GM19025 (cell line): Measurements from ENCODE around the gene RXRA.

Source experiments
- ATAC-seq: cut with Tn5 transposase; IDR thresholded peaks from one replicate; pipeline ENCODE4 v1.9.1; 2021; ENCODE audit warnings: mild to moderate bottlenecking, low read depth, moderate library complexity; ENCODE audit not compliant: unreplicated experiment

RXRA gene

GRCh38 chr9:134458207-134459108 is 132.2 kb downstream of the RXRA start:
- no peak for ATAC-seq

DNA sequence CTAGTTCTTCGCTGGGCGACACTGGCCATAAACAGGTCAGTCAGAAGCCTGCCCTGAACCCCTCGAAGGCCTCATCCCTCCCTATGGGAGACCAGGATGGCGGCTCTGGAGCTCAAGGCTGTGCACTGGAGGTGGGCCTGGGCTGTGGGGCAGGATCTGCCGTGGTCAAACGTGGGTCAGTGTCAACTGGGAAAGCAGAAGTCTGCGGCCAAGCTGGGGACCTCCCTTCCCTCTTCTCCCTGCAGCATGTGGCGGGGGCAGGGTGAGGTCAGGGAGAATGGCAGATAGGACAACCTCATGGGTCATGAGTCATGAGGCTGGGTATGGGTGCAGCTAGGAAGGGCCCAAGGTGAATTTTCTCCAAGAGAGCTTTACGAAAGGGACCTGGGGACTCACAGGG is 132.9 kb downstream of the RXRA start:
- ATAC-seq, result no peak

- ATAC-seq, result no peak
Observed at GRCh38 chr9:134459573-134459972, 133.3 kb downstream of the RXRA start.

- ATAC-seq, result no peak
Observed at GRCh38 chr9:134460206-134460605, 134.0 kb downstream of the RXRA start.

GRCh38 chr9:134460896-134461295 is 134.6 kb downstream of the RXRA start:
- ATAC-seq, result no peak

DNA sequence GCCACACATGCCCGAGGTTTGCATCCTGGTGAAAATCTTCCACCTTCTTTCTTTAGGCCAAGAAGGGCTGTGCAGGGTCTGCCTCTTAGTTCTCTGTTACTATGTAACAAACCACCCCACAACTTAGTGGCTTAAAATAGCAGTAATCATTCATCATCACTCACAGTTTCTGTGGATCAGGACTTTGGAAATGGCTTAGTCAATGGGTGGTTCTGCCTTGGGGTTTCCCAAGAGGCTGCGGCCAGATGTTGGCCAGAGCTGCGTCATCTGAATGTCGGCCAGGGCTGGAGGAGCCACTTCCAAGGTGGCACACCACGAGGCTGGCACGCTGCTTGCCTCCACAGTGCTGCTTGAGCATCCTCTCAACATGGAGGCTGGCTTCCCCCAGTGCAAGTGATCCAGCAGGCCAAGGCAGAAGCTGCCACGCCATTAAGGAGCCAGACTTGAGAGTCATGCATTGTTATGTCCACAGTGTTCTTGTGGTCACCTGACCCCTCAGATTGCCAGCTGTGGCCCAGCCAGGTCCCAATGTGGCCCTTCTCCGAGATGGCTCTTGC is 135.2 kb downstream of the RXRA start:
- no peak for ATAC-seq

DNA sequence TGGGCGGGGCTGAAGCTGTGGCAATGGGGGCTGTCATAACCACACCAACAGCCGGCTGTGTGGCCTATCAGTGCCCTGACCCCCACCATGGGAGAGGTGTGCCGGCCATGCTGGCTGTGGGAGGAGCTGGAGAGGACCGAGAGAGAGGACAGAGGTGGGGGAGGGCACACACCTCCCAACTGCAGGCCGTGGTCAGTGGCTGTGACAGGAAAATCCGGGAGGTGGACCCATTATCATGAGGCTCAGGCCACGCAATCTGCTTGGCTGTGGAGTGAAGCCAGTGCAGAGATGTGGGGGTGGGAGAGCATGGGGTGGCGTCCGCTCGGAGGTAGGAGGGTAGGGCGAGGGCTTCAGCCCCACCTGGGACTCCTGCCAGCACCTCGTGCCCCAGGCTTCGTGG is 136.1 kb downstream of the RXRA start:
- ATAC-seq, result no peak

- ATAC-seq, result no peak
Observed at GRCh38 chr9:134463280-134463679, 137.0 kb downstream of the RXRA start.

GRCh38 chr9:134466869-134467616 is 140.8 kb downstream of the RXRA start:
- no peak for ATAC-seq

DNA sequence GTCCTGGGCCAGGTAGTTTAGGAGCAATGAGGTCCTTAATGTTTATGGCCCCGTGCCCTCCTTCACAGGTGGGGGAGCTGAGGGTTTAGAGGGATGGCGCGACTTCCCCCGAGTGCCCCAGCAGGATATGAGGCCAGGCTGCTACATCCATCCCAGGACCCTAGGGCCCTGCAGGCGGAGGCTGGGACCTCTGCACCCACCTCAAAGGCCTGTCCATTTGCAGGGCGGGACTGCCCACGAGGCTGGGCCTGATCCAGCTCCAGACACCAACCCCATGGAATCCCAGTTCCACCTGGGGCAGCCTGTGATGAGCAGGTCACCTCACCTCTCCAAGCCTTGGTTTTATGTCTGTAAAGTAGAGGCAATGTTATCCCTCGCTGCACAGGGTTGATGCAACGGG is 142.1 kb downstream of the RXRA start:
- ATAC-seq, result no peak

DNA sequence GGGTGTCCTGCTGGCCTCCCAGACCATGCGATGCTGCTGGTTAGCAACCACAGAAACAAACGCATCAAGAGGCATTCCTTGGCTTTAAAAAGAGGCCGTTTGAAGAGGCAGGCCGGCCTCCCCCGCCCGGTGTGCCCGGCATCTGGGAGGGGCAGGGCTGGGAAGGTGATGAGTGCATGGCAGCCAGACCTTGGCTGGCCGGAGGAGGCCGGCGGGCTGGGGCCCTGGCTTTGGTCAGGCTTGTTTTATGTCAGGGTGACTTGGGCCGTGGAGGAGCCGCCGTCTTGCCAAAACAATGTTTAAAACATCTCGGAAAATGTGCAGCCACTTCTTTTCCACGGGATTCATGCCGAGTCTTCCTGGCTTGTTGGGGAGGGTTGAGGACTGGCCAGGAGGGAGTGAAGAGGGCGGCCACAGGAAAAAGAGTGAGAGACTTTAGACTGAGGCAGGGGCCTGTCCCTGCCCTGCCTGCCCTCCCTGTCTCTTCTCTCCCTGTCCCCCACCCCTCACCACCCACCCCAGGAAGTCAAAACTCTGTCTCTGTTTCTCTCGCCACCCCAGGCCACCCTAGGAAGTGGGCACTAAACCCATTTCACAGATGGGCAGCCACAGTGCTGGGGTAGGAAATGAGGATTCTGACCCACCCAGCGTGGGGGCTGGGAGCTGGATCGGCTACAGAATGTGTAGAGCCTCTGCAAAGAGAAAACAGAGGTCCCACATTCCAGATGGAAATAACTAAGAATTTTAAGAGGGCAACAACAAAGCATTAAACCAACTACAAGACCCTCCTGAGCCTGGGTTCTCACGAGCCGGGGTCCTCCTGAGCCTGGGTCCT is 143.0 kb downstream of the RXRA start:
- no peak for ATAC-seq

DNA sequence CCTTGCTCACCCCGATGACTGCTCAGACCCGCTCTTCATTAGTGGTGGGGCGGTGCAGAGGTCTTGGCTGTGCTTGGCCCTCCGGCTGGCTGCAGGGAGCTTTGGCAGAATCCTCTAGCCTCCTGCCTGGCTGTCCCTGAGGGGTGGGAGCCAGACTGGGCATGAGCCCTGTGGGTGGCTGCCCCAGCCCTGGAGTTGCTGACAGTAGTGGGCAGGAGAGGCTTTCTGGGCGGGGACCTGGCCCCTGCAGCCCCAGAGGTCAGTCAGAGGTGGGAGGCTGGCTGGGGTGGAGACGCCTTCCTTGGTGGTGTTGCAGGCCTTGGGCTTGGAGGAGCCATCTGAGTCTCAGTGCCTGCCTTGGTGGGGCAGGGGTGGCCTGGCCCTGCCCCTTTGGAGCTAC is 146.0 kb downstream of the RXRA start:
- ATAC-seq, result no peak

DNA sequence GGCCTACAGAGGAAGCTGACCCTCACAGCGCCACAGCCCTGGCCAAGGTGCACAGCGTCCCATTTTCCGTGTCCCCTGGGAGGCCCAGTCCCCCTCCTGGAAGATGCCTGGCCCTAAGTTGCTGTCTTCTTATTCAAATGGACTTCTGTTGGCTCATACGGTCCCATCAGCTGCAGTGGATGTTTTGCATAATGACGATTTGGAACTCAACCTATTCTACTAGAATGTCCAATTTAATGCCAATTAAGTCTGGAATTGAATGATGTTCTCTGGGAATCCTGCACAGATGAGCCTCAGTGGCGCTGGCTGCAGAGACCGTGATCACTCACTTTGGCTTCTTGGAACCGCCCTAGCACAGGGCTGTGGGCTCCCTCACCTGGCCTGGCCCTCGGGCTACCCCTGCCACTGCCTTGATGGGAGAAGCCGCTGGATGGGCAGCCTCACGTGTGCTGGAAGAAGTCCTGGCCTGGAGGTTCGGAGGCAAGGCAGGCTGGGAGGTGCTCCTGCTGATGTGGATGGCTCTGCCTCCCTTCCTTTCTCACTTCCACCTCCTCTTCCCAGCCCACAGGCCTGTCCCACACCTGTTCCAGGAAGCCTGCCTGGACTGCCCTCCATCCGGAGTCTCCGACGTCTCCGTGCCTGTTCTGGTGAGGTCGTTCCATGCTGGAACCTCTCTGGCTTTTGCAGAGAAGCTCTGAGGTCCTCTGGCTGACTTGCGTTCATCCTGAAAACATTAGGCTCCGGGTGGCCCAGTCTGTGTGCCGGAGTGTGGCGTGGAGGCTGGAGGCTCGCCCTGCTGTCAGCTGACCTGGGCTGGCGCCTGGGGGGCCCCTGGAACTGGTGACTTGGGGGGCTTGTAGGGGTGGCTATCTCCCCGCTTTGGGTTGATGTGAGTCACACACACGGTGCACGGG is 147.1 kb downstream of the RXRA start:
- no peak for ATAC-seq

DNA sequence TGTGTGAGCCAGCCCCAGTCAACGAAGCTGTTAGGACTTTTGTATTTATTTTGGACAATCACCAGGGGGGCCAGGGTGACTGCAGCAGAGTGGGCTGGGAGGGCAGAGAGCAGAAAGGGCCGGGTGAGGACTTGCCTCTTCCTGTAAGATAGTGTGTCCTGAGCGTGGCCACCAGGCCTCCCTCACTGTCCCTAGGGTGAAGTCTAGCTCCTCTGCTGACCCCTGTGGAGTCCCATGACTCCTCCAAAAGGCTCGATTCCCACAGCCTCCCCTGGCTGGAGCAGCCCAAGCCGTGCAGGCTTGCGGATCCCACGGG is 147.8 kb downstream of the RXRA start:
- no peak for ATAC-seq

- ATAC-seq, result no peak
Observed at GRCh38 chr9:134475011-134475790, 148.9 kb downstream of the RXRA start.

DNA sequence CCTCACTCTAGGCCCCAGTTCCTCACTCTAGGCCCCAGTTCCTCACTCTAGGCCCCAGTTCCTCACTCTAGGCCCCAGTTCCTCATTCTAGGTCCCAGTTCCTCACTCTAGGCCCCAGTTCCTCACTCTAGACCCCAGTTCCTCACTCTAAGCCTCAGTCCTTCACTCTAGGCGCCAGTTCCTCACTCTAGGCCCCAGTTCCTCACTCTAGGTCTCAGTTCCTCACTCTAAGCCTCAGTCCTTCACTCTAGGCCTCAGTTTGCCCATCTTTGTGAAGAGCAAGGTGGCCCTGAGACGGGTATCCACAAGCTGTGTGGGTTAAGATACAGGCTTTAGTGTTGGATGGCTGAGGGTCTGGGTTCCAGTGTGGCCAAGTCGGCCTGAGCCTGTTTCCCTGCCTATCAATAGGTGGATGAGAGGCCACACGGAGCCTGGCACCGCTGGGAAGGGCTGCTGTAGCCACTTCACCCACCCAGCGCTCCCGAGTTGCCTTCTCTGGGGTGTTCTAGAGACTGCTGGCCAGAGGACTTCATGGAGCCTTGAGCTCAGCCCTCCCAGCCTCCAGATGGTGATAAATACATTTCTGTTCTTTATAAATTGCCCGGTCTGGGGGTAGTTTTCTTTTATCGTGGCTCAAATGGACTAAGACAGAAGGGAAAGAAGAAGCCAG is 150.2 kb downstream of the RXRA start:
- no peak for ATAC-seq

DNA sequence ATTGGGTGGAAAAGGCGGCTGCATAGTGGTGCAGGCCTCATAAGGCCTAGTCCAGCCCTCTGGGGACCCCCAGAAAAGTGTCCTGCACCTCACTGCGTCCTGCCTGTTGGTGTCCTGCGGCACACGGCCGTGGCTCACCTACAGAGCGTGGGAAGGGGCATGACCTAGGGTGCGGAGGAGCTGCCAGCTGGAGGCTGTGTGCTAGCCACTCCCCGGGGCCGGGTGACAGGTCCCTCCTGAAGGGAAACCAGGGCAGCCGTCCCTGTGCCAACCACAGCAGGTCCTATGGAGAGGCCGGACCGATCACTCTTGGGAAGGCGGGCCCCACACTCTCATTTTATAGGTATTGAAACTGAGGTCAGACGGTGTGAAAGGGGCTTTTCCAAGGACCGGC is 150.7 kb downstream of the RXRA start:
- no peak for ATAC-seq

- no peak for ATAC-seq
Observed at GRCh38 chr9:134477342-134477925, 151.2 kb downstream of the RXRA start.
